DND-41 (cell line): ENCODE results near the gene GRID1.

Experiments used
- ATAC-seq: fragments of 200-7000 bp; cut with Tn5 transposase; 3 replicates; pipeline ENCODE4 v1.9.1; 2021; ENCODE audit warnings: low read depth; ENCODE audit not compliant: insufficient read depth
- DNase-seq: peaks from one replicate; pipeline ENCODE4 v3.0.0-alpha.2; 2020
- H2AFZ ChIP-seq: 2 replicates; pipeline ENCODE4 v1.6.0; 2012; ENCODE audit warnings: low read depth, low read length
- H3K27ac ChIP-seq: 2 replicates; pipeline ENCODE4 v1.5.1; 2012; ENCODE audit warnings: low read length, inconsistent platforms
- H3K27me3 ChIP-seq: fragments of 200-600 bp; sonication (generic); 2 replicates; pipeline ENCODE4 v1.6.0; 2012; ENCODE audit warnings: low read length, mild to moderate bottlenecking, inconsistent platforms; ENCODE audit not compliant: insufficient read depth, poor library complexity
- H3K36me3 ChIP-seq: 2 replicates; pipeline ENCODE4 v1.5.1; 2012; ENCODE audit warnings: low read length, inconsistent platforms; ENCODE audit not compliant: insufficient read depth
- H3K4me1 ChIP-seq: 2 replicates; pipeline ENCODE4 v1.5.1; 2012; ENCODE audit warnings: mild to moderate bottlenecking, low read length; ENCODE audit not compliant: insufficient read depth
- H3K4me2 ChIP-seq: 2 replicates; pipeline ENCODE4 v1.6.0; 2012; ENCODE audit warnings: mild to moderate bottlenecking, moderate library complexity, low read length, inconsistent platforms; ENCODE audit not compliant: insufficient read depth
- H3K4me3 ChIP-seq, 2 experiments: fragments of 200-600 bp in 1 of 2; shearing (Covaris generic) in 1 of 2; 2 replicates each; pipeline ENCODE4 v1.5.1; 2012 to 2016; ENCODE audit warnings: inconsistent platforms in 2 of 2, low read length in 2 of 2, mild to moderate bottlenecking in 2 of 2, low read depth in 1 of 2, moderate library complexity in 1 of 2
- H3K79me2 ChIP-seq: 2 replicates; pipeline ENCODE4 v1.6.0; 2012; ENCODE audit warnings: low read length, inconsistent platforms; ENCODE audit not compliant: insufficient read depth
- H3K9ac ChIP-seq: 2 replicates; pipeline ENCODE4 v1.6.0; 2012; ENCODE audit warnings: low read depth, mild to moderate bottlenecking, inconsistent platforms, low read length, moderate library complexity
- H3K9me3 ChIP-seq: 2 replicates; pipeline ENCODE4 v1.5.1; 2012; ENCODE audit warnings: low read length, moderate library complexity, mild to moderate bottlenecking, inconsistent platforms; ENCODE audit not compliant: insufficient read depth, severe bottlenecking
- H4K20me1 ChIP-seq: 2 replicates; pipeline ENCODE4 v1.6.0; 2012; ENCODE audit warnings: low read length; ENCODE audit not compliant: insufficient read depth
- CTCF ChIP-seq: IDR thresholded peaks from 2 replicates; pipeline ENCODE4 v1.5.1; 2012; ENCODE audit warnings: borderline replicate concordance, low read length, moderate library complexity, mild to moderate bottlenecking; ENCODE audit not compliant: poor library complexity, severe bottlenecking; ENCODE audit errors: extremely low read depth
- EZH2 ChIP-seq: IDR thresholded peaks from 3 replicates; pipeline ENCODE4 v1.6.1; 2012; ENCODE audit warnings: borderline replicate concordance, low read depth, mild to moderate bottlenecking, moderate library complexity, low read length, inconsistent platforms; ENCODE audit not compliant: severe bottlenecking

GRID1 gene

GRCh38 chr10:86113983-86114382 is 252.6 kb downstream of the GRID1 start:
- H3K4me1 ChIP-seq: no peaks in the 10 kb centered on the region
- H3K27me3 ChIP-seq: no peaks in the 10 kb centered on the region
- no peaks in the 10 kb centered on the region for H3K79me2 ChIP-seq
- no peak overlapping the region for H3K27ac ChIP-seq
- no peaks in the 10 kb centered on the region for H3K36me3 ChIP-seq
- H3K9ac ChIP-seq: no peak overlapping the region
- ATAC-seq (no peak), DNase-seq (no peak)
- H2AFZ ChIP-seq: no peak overlapping the region
- no peaks in the 10 kb centered on the region for H3K9me3 ChIP-seq
- no peak overlapping the region for H3K4me3 ChIP-seq
- TF ChIP-seq EZH2 (no peak), CTCF (no peak)
- H4K20me1 ChIP-seq: no peaks in the 10 kb centered on the region
- H3K4me2 ChIP-seq: no peak overlapping the region

DNA sequence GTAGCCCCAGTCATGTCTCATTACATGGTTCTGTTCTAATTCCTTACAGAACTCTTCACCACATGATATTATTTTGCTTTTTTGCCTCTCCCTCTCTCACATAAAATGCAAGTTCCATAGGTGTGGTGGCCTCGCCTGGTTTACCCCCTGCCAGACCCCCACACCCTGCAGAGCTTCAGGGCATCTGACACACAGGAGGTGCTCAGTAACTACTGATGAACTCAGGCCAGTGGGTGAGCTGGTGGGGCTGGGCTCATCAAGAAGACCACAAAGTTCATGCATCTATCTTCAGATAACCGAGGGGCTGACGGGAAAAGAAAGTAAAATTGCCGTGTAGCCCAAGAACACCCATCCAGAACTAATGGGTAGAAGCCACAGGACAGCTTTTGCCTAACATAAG is 253.1 kb downstream of the GRID1 start:
- Histone ChIP-seq H3K4me3 (no peak overlapping the region), H3K9ac (no peak overlapping the region), H3K4me1 (no peaks in the 10 kb centered on the region), H3K27me3 (no peaks in the 10 kb centered on the region), H4K20me1 (no peaks in the 10 kb centered on the region), H3K9me3 (no peaks in the 10 kb centered on the region), H2AFZ (no peak overlapping the region), H3K27ac (no peak overlapping the region), H3K36me3 (no peaks in the 10 kb centered on the region), H3K4me2 (no peak overlapping the region), H3K79me2 (no peaks in the 10 kb centered on the region)
- TF ChIP-seq CTCF: no peak
- no peak for TF ChIP-seq EZH2
- no peak for ATAC-seq
- DNase-seq: no peak

GRCh38 chr10:86113044-86113443 is 253.6 kb downstream of the GRID1 start:
- no peak overlapping the region for H3K9ac ChIP-seq
- H3K36me3 ChIP-seq: no peaks in the 10 kb centered on the region
- H2AFZ ChIP-seq: no peak overlapping the region
- ATAC-seq: no peak
- no peaks in the 10 kb centered on the region for H3K27me3 ChIP-seq
- H3K4me1 ChIP-seq: no peaks in the 10 kb centered on the region
- H4K20me1 ChIP-seq: no peaks in the 10 kb centered on the region
- no peaks in the 10 kb centered on the region for H3K79me2 ChIP-seq
- no peaks in the 10 kb centered on the region for H3K9me3 ChIP-seq
- H3K4me2 ChIP-seq: no peak overlapping the region
- H3K27ac ChIP-seq: no peak overlapping the region
- DNase-seq: no peak
- no peak overlapping the region for H3K4me3 ChIP-seq
- TF ChIP-seq EZH2 (no peak), CTCF (no peak)
